ENCODE measurements around the gene ELOB.
A peak's percentile ranks its signal among the peaks of the same experiment; 100 is the strongest.

Gene ELOB

DNA sequence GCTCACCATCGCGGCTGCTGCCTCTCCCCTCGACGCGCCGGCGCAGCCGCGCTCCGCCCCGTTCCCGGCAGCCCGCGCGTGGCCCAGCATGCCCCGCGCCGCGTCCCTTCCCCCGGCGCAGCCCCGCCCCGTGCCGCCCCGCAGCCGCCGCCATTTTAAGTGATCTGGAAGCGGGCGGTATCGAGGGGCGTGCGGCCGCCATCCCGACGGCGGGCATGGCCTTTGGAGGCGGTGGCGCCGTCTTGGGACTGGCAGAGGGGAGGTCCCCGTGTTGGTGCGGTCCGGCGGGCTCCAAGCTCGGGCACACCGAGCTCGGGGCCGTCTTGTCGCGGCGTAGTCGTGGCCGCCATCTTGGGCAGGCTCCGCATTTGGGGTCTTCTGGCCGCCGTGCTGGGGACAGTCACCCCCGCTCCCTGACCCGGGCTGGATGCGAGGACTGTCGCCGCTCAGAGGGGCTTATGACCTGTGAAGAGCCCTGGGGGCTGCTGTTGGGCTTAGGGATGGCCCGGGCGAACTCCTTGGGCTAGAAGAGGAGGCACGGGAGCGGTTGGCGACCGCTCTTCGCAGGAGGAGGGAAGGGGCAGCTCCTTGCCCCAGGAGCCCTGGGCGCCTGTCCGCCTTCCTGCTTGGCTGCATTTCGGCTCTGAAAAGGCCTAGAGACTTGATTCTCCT is at the start of gene ELOB:
Gene ELOB (minus strand): TSS at position 50 of the 672 bp plus-strand sequence. CDS start 41 bp downstream, at position 9.
- DNase-seq, result peak; percentile 88 to 91

DNA sequence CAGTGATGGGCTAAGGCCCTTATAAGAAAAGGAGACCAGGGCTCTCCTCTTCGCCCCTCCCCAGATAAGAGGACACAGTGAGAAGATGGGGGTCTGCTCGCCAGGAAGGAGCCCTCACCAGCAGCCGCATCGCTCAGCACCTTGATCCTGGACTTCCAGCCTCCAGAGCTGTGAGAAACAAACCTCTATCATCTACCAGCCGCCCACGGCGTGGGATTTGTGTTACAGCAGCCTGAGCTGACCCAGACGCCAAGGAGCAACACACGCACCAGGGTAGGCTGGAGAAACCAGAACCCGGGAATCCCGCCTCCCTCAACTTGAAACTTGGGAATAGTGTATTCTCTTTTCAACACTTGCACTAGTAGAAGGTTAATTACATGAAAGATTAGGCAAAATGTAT is 48.8 kb upstream of the ELOB start:
- DNase-seq, result no peak

DNA sequence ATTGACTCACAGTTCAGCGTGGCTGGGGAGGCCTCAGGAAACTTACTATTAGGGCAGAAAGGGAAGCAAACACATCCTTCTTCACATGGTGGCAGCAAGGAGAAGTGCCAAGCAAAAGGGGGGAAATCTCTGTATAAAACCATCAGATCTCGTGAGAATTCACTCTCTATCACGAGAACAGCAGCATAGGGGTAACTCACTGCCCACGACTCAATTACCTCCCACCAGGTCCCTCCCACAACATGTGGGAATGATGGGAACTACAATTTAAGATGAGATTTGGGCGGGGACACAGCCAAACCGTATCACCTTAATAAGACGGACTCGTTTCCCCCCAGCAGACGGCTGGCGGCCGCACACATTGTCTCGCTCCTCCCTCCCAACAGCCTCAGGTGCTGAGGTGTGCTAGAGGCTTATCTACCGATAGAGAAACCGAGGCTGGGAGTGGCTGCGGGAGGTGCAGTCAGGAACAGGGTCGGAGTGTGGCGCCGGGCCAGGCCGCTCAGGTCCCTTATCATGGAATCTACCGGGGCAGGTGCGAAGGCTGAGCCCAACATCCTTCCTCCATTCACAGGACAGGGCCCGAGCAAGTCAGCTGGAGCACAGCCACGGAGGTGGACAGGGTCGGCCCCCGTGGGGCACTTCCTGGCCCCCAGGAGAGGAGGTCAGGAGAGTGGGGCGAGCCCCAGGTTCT is 48.1 kb upstream of the ELOB start:
- no peak for DNase-seq

DNA sequence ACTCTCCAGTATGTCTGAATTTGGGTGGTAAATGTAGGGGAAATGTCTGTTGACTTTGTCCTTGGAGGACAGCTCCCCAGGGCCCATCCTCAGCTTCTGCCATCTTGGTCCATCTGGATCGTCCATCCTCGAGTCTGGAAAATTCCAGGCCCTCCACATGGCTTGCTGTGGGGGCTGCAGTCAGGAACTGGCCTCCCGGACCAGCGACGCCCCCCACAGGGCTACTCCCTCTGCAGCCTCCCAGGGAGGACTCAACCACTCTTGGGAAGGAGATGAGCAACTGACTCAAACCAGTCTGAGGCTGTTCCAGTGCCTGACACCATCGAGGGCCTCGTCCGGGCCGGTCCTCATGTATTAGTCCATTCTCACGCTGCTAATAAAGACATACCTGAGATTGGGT is 47.5 kb upstream of the ELOB start:
- no peak for DNase-seq

DNA sequence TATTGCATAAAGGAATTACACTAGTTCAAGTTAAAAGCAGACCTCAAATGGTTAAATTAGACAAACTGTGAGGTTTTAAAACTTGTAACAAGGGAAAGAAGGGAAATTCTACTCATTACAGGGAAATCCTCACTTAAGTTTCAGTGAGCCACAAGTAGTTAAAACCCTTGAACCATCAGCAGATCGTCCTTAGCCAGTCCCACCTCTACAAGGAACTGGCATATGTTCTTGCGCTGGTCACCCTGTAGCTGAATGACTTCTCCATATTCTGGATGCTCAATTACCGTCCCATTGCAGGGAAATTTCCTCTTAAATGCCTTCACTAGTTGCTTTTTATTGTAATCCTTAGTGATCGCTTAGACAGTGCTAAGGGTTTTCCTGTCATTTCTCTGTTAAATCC is 45.4 kb upstream of the ELOB start:
- no peak for DNase-seq

DNA sequence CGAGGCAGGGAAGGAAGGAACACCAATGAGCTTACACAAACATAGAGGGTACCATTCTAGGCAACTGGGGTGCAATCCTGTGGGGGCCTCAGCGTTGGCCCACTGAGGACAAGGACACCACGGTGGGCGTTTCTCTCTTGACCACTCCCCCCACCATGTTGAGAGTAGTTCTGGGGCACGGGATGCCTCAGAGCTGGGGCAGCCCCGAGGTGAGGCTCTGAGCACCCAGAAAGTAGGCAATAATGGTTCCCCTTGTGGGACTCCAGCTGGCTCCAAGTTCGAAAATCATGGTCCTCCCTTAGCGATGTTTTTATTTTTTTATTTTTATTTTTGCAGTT is 45.0 kb upstream of the ELOB start:
- no peak for DNase-seq

DNA sequence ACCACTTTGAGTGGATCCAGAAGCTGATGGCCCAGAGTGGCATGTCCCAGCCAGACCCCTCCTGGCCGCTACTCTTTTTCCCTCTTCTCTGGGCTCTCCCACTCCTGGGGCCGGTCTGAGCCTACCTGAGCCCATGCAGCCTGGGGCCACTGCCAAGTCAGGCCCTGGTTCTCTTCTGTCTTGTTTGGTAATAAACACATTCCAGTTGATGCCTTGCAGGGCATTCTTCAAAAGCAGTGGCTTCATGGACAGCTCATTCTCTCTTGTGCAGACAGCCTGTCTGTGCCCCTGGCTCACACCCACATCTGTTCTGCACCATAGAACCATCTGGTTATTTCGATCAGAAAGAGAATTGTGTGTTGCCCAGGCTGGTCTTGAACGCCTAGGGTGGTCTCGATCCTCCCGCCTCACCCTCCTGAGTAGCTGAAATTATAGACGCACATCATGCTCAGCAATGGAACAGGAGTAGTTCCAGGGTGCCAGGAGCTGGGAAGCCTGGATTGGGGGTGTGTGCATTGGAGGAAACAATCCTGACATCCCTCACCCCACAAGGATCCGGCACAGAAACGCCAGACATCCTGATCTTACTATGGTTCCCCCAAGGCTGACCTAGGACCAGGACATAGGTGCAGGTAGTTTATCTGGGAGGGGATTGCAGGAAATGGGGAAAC is 44.5 kb upstream of the ELOB start:
- DNase-seq, result no peak

DNA sequence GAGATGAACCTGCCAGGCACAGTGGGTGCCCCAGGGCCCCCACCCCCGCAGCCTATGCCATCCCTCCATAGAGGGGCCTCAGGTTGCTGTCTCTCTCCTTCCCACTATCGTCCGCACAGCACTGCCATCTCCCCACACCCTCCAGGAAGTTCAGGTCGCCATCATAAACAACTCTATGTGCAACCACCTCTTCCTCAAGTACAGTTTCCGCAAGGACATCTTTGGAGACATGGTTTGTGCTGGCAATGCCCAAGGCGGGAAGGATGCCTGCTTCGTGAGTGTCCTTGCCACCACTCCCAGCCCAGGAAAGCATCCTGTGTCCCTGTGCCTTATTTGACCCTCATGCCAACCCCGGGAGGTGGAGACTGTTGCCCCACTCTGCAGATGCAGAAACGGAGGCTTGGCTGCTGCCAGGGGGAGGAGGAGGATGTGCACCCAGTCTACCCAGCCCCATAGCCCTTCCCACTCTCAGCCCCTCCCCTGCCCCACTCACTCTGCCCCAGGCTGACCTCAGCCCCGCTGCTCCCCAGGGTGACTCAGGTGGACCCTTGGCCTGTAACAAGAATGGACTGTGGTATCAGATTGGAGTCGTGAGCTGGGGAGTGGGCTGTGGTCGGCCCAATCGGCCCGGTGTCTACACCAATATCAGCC is 43.9 kb upstream of the ELOB start:
- DNase-seq, result no peak

DNA sequence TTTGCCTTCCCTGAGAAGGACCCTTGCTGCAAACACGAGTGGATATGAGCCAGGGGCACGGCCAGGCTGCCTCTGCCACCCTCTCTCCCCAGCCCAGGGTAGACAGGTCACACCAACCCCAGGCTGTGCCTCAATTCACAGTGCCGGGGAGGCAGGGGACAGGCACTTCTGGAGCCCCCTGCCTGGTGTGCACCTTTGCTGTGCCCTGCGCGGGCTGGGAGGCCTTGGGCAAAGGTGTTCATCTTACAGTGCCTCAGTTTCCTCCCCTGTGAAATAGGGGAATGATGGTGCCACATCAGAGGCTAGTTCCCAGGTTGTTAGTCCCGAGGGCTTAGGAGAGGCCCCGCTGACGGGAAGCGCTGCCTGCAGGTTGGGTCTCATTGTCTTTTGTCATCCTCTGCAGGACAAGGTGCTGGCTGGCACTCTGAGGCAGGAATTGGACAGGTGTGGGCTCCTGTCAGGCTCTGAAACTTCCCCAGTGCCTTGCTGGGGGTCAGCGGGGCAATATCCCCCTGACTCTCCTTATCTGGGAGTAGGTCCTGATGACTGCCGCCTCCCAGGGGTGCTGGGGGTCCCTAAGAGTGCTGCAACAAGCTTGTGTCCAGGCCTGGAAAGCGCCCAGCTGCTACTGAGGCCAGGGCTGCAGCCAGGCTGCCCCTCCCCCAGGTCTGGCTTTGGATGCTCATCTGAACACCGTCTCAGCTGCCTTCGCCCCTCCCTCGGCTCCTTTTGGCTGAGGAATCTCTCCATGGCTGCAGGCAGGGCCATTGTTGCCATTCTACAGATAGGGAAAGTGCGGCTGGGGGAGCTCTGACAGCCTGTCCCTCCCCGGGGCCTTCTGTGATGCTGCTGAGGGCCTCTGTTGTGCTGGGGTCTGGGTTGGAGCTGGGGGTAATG is 43.1 kb upstream of the ELOB start:
- no peak for DNase-seq

DNA sequence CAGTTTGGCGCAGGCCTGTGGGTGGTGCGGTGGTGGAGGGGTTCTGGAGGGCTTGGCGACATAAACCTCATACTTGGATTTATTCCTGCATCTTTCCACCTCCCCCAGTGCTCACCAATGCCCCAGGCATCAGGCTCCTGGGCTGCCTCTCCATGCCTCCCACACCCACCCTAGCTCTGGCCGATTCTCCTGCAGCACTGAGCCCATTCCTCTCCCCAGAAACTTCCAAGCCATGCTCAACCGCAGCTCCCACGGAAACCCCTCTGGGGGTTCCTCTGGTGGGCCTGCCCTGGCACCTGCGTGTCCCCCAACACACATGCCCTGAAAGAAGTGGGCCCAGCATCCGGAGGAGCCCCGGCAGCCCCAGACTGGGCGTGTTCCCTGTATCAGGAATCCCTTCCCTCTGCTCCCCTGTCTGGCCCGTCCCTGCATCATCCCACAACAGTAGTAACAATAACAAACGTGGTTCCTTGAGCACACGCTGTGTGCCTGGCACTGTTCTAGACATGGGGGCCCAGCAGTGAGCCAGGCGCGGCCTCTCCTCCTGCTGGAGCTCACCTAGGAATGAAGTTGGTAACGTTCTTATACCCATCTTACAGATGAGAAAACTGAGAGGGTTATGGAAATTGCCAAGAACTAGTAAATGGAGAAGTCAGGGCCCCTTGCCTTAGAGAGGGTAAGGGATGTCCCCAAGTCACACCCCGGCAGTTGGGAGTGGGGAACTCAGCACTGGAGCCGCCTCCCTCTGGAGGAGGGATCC is 42.3 kb upstream of the ELOB start:
- DNase-seq, result no peak

DNA sequence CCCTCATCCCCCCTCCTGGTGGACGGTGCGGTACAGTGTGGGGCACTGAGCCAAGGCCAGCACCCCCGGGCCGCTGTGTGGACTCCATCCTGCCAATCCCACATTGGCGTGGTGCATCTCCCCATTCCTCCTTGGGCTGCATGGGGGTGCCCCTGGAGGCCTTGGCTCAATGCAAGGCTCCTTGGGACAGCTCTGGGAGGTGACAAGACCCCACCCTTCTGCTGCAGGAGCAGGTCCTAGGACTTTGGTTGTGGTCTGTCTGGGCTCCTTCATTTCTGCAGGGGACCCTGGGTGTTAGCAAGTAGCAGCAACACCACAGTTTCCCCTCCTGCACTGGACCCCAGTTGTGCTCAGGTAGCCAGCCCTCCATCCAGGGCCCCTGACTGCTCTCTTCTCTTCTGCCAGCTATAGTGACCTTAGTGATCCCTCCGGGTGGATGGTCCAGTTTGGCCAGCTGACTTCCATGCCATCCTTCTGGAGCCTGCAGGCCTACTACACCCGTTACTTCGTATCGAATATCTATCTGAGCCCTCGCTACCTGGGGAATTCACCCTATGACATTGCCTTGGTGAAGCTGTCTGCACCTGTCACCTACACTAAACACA is 41.3 kb upstream of the ELOB start:
- DNase-seq, result no peak

DNA sequence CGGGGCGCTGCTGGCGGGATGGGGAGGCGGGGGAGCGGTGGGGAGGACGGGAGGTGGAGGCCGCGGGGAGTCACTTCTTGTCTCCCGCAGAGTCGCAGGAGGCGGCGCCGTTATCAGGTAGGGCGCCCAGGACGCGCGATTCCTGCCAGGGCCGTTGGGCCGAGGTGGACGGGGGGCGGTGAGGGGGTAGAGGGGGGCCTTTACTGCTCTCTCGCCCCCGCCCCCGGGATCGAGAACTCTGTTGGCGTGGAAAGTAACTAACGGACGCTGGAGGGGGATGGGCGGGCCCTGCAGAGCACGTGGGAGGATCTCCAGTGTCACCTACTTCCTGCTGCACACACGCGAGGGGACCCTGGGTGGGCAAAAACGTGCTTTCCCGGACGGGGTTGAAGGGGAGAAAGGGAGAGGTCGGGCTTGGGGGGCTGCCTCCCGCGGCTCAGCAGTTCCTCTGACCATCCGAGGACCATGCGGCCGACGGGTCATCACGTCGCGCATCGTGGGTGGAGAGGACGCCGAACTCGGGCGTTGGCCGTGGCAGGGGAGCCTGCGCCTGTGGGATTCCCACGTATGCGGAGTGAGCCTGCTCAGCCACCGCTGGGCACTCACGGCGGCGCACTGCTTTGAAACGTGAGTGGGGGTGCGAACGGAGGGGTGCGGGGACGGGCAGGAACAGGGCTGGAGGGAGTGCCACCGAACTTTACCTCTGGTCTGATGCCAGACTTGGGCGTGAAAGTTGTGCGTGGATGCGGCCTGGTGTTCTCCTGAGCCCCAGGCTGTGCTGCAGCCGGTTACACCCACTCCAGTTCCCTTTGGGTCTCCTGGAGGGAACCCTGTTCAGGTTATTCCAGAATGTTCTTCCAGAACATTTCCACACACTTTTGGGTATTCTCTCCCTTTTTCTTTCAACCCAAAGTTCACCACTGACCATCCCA is 40.5 kb upstream of the ELOB start:
- DNase-seq, result peak in 1 of 2 experiments; percentile 9

DNA sequence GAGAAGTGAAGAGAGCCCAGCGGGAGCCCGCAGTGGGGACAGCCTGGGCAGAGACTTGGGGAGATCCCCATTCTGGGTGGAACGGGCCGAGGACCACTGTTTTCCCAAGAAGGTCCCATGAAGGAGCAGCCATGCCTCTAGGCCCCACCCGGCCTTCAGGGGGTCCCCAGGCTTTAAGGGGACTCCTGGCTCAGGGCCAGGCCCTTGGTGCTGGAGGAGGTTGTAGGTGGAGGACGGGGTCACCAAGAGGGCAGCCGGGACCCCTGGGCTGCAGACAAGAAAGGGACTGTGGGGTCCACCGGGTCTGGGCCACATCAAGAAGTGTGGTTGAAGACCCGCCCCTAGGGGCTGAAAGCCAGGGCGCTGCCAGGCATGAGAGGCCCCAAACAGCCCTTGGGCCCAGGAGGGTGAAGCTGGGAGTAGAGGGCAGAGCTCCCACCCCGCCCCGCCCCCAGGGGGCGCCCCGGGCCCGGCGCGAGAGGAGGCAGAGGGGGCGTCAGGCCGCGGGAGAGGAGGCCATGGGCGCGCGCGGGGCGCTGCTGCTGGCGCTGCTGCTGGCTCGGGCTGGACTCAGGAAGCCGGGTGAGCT is 39.8 kb upstream of the ELOB start, which contains the start of gene PRSS21:
Gene PRSS21 (plus strand): TSS at position 487 of the 589 bp plus-strand sequence. CDS start 32 bp downstream, at position 519.
- DNase-seq, result peak; percentile 33 to 40

DNA sequence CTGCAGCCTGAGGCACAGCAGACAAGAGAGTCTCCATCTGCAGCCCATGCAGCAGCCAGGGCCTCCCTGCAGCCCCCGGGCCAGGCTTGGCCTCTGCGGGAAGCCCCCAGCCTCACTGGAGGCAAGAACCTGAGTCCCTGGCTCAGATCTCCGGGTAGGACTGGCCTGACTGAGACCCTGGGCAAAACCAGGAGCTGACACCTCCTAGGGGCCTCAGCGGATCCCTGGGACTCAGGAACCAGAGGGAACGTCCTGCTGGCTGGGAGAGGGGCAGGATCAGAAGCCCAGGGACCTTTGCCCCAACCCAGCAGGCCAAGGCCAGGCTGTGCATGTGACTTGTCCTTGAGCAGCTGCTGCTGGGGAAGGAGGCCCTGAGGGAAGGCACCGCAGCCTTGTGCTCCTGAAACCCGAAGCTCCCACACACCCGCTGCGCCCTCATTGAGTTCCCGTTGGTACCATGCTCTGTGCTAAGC is 38.3 kb upstream of the ELOB start:
- DNase-seq, result no peak

DNA sequence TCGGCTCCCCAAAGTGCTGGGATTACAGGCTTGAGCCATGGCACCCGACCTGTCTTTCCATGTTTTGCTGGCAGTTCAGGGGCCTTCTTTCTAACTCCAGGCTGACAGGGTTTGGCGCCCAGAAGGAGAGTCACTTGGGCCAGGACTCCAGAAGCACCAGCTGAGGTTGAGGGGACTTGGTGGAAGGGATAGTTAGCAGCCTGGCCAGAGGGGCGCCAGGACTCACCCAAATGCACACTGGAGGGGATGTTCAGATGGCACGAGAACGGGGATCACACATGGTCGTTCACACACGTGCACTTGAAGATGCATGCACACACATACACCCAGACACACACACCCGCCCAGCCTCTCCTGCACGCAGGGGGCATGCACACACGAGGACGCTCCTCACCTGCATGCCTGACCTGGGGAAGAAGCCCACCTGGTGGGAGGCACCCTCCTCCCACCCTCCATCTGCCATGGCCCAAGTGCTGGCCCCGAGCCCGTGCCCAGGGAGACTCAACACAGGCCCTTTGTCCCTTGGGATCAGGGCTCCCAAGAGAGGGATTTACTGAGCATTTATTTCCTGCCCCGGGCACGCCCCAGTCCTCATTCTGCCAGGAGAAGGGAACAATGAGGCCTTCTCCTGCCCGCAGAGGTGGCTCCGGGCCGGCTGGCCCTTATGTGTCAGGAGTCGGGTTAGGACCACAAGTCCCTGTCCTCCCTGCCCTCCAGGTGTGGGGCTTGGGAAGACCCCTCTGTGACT is 37.6 kb upstream of the ELOB start:
- DNase-seq, result no peak

DNA sequence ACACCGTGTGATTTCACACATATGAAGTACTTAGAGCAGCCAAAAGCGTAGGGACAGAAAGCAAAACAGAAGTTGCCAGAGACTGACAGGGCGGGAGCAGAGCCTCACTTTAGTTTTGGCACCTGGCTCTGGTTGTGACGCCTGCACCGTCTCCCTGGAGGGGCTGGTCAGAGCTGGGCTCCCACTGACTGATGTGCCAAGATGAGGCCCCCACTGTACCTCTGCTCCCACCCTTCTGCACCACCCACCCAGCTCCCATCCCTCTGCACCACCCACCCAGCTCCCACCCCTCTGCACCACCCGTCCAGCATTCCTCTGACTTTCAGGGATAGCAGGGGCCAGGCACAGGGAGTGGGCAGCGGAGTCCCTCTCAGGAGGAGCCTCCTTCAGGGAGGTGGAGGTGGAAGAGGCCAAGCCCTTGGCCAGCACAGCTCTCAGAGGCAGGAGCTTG is 36.7 kb upstream of the ELOB start:
- DNase-seq, result no peak

DNA sequence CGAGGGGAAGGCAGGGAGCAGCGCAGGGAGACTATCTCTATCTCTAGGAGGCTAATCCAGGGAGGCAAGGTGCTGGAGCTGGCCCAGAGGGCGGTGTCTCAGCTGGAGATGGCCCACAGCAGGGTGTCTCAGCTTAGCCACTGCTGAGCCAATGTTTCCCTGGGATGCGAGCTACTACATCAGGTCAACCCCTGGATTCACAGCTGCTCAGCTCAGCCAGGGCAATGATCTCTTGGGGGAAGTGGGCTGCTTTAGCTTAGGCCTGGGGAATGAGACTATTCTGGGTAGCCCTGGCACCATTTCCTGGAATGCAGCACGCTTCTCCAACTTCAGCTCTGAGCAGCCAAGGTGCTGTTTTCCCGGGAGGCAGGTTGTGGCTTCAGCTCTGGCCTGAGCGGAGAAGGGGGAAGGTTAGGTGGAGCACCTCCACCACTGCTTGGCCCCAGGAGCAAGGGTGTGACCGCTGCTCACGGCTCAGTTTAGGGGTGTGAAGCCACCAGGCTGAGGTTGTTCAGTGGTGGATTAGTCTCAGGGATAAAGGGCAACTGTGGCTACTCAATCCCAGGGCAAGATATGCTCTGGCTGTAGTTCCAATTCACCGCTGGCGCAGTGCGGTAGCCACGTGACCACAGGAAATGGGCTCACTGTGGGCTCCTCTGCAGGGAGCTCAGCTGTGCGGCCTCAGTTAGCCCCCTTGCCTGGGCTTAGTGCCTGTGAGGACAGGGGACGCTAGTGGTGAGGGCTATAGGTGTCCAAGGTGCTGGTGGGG is 34.8 kb upstream of the ELOB start:
- DNase-seq, result no peak

DNA sequence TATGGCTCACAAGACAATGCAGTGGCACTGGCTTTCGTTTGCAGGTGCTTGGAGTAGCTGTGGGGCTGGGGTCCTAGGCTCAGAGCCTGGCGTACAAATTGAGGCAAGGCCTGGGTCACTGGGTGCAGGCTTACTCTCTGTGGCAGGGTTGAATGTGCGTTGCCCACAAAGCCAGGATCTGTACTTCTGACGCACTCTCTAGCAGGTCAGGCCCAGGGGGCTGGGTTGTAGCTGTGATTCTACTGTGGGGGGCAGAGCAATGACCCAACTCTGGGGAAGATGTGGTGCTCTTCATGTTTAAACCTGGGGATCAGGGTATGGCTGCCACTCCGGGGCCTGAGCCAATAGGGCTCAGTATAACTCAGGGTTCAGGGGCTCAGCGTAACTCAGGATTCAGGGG is 33.6 kb upstream of the ELOB start:
- DNase-seq, result no peak

Measured in activated CD4-positive, alpha-beta T cell treated with anti-CD3 and anti-CD28 coated beads, Interleukin-2, amount 50 U/mL, for 48 hours (primary cell).